Cardiac muscle cell (in vitro differentiated cells and primary cell): ENCODE measurements around the gene RASA3. TPM values are rescaled to one million over a fixed set of nuclear protein-coding genes. Genes with fewer than 3 reads are reported as not detected.
"Not testable (repeated sequence)": the region's sequence is repeated elsewhere in the genome, so short reads cannot be mapped to it uniquely, and the experiment has no call there.

ENCODE experiments used
- DNase-seq, 2 donors: peaks; one replicate each; pipeline versions ENCODE4 v3.0.0 to v3.0.0-alpha.2; 2010 to 2017; ENCODE audit warnings: low read depth in 1 of 2, low spot score in 1 of 2
- H3K27ac ChIP-seq: fragments of 200-600 bp; sonication (generic); 2 replicates; pipeline ENCODE4 v1.5.1; 2016
- H3K27me3 ChIP-seq: fragments of 200-600 bp; sonication (generic); 2 replicates; pipeline ENCODE4 v1.6.0; 2016; ENCODE audit warnings: control low read depth
- H3K36me3 ChIP-seq: fragments of 200-600 bp; sonication (generic); 2 replicates; pipeline ENCODE4 v1.5.1; 2016; ENCODE audit warnings: control low read depth
- H3K4me1 ChIP-seq: fragments of 200-600 bp; sonication (generic); 2 replicates; pipeline ENCODE4 v1.8.1; 2017; ENCODE audit warnings: low read depth, mild to moderate bottlenecking, mixed run types
- H3K4me3 ChIP-seq: fragments of 200-600 bp; sonication (generic); 2 replicates; pipeline ENCODE4 v1.5.1; 2016; ENCODE audit warnings: mild to moderate bottlenecking
- H3K9me3 ChIP-seq: fragments of 200-600 bp; sonication (generic); 2 replicates; pipeline ENCODE4 v1.5.1; 2017; ENCODE audit warnings: low read depth, mild to moderate bottlenecking, control low read depth
- polyA plus RNA-seq: library from polyadenylated mRNA; unstranded; fragments of >200 nt; fragmentation: Nextera tagmentation; extraction: Ambion mirVana; gene quantifications from 2 replicates; pipeline ENCODE4 v1.2.1, GENCODE V29; 2016
- total RNA-seq: library from RNA; depleted of rRNA; stranded (reverse); fragments of >200 nt; gene quantifications from 2 replicates; pipeline ENCODE4 v1.2.3, GENCODE V29; 2016
- TF ChIP-seq, protein P1 (sequence below): IDR thresholded peaks from 2 replicates; pipeline ENCODE4 v1.5.1; 2012; ENCODE audit warnings: low read depth, mild to moderate bottlenecking, low read length

Gene RASA3
- total and polyA plus RNA-seq, 2 experiments from 2014 or later = 14.0 to 26.0 TPM

DNA sequence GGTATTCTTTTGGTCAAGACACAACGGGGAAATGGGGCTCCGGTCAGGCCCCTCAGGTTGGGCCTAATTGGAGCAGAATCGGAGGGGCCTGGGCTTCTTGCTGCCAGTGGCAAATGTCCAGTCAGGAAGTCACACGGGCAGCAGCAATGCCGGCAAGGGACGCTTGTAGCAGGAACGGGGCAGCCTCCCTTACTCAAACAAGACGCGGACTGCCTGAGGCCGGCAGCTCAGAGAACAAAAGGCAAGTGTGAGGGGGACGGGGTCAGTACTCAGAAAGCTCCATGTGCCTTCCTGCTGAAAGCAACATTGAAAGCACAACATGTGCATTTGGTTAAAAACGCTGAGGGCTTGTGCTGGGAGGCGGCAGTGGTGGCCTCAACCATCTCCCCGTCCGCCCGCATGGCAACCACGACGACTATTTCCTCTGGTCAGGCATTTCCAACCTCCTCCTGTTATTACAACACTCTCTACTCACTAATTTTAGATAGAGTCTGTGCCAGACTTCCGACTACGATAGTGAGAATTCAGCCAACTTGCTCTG lies 20.5 kb upstream of the RASA3 start:
- Histone ChIP-seq H3K4me3 (no peak overlapping the region), H3K27ac (no peak overlapping the region), H3K27me3 (no peaks in the 10 kb centered on the region), H3K36me3 (no peaks in the 10 kb centered on the region), H3K9me3 (no peaks in the 10 kb centered on the region), H3K4me1 (no peaks in the 10 kb centered on the region)
- DNase-seq = peak in 1 of 2 donors; percentile 91
- TF ChIP-seq, protein P1, sequence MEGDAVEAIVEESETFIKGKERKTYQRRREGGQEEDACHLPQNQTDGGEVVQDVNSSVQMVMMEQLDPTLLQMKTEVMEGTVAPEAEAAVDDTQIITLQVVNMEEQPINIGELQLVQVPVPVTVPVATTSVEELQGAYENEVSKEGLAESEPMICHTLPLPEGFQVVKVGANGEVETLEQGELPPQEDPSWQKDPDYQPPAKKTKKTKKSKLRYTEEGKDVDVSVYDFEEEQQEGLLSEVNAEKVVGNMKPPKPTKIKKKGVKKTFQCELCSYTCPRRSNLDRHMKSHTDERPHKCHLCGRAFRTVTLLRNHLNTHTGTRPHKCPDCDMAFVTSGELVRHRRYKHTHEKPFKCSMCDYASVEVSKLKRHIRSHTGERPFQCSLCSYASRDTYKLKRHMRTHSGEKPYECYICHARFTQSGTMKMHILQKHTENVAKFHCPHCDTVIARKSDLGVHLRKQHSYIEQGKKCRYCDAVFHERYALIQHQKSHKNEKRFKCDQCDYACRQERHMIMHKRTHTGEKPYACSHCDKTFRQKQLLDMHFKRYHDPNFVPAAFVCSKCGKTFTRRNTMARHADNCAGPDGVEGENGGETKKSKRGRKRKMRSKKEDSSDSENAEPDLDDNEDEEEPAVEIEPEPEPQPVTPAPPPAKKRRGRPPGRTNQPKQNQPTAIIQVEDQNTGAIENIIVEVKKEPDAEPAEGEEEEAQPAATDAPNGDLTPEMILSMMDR = no peak

DNA sequence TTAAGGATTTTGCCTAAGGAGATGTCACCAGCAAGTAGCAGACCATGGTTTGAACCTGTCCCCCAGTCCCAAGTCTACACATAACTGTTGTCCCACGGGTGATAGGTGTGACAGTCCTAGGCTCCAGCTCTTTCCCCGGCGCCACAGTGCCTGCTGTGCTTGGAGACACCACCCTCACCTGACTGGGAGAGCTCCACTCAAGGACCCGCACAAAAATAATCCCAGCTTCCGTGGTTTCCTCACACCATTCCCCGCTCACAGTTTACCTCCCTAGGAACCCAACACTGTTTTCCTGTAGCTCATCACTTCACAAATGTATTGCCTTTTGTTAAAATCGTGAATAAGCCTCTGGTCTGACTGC lies 19.8 kb upstream of the RASA3 start:
- no peaks in the 10 kb centered on the region for H3K9me3 ChIP-seq
- no peak for DNase-seq
- no peaks in the 10 kb centered on the region for H3K4me1 ChIP-seq
- H3K36me3 ChIP-seq = no peaks in the 10 kb centered on the region
- TF ChIP-seq, protein P1 = no peak
- H3K4me3 ChIP-seq = no peak overlapping the region
- no peak overlapping the region for H3K27ac ChIP-seq
- no peaks in the 10 kb centered on the region for H3K27me3 ChIP-seq

GRCh38 chr13:114151565-114152284 lies 19.3 kb upstream of the RASA3 start:
- H3K27me3 ChIP-seq = no peaks in the 10 kb centered on the region
- H3K4me1 ChIP-seq = no peaks in the 10 kb centered on the region
- H3K4me3 ChIP-seq = no peak overlapping the region
- no peak overlapping the region for H3K27ac ChIP-seq
- peak; percentile 32 to 63 for DNase-seq
- H3K36me3 ChIP-seq = no peaks in the 10 kb centered on the region
- no peaks in the 10 kb centered on the region for H3K9me3 ChIP-seq
- TF ChIP-seq, protein P1 = peak; percentile 21

DNA sequence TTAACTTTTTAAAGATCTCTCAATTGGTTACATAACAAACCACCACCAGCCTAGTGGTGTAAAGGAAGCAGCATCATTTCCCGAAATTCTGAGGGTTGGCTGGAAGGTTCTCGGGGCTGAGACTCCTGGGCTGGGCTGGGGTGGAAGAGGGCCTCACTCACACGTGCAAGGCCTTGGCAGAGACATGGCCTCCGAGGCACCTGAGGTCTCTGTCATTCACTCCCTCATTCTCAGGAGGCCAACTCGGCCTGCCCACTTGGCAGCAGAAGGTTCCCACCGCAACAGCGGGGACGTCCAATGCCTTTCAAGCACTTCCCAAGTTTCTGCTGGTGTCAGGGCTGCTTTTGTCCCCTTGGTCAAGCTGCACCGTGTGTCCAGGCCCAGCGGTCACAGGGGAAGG lies 18.6 kb upstream of the RASA3 start:
- H3K27me3 ChIP-seq = no peaks in the 10 kb centered on the region
- no peaks in the 10 kb centered on the region for H3K36me3 ChIP-seq
- TF ChIP-seq, protein P1 = no peak
- H3K9me3 ChIP-seq = no peaks in the 10 kb centered on the region
- DNase-seq = no peak
- H3K4me3 ChIP-seq = no peak overlapping the region
- no peak overlapping the region for H3K27ac ChIP-seq
- no peaks in the 10 kb centered on the region for H3K4me1 ChIP-seq

- no peaks in the 10 kb centered on the region for H3K9me3 ChIP-seq
- no peaks in the 10 kb centered on the region for H3K36me3 ChIP-seq
- no peaks in the 10 kb centered on the region for H3K27me3 ChIP-seq
- H3K27ac ChIP-seq = no peak overlapping the region
- no peaks in the 10 kb centered on the region for H3K4me1 ChIP-seq
- DNase-seq = no peak
- TF ChIP-seq, protein P1 = no peak
- H3K4me3 ChIP-seq = no peak overlapping the region
Measured at GRCh38 chr13:114149774-114150740, 17.6 kb upstream of the RASA3 start.

DNA sequence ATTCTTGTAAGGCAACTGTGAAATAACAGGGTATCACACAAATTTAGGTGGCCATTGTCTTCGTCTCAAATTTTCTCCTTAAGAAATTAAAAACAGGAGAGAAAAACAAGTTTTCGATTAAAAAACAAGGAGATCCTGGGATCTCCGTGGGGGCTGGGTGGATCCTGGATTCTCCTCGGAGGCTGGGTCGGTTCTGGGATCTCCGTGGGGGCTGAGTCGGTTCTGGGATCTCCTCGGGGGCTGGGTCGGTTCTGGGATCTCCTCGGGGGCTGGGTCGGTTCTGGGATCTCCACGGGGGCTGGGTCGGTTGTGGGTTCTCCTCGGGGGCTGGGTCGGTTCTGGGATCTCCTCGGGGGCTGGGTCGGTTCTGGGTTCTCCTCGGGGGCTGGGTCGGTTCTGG lies 16.5 kb upstream of the RASA3 start:
- not testable (repeated sequence) for H3K27ac ChIP-seq, DNase-seq, H3K27me3 ChIP-seq, H3K9me3 ChIP-seq, H3K4me3 ChIP-seq, H3K36me3 ChIP-seq, H3K4me1 ChIP-seq
